Calu3 (cell line): ENCODE measurements around the gene DPP9. TPM values are rescaled to one million over a fixed set of nuclear protein-coding genes. Genes with fewer than 3 reads are reported as not detected.

Experiments
- BruUV-seq: library from RNA; stranded (reverse); fragments of 400-500 nt; replicated peaks from 2 replicates; lab custom pipeline; 2021; lab: Mats Ljungman, UMichigan
- CTCF ChIA-PET: fragments of 300-600 bp; sonication (Branson Sonifier 250); formaldehyde crosslinking; loops from one replicate; lab custom pipeline; 2022; ENCODE audit warnings: antibody characterized with exemption; lab: Charles Lee
- DNase-seq: peaks from one replicate; pipeline ENCODE4 v3.0.0; 2022
- H3K27ac Mint-ChIP-seq: one replicate; pipeline ENCODE4 v1.8.0; 2022; ENCODE audit warnings: mixed read lengths; ENCODE audit not compliant: unreplicated experiment
- H3K27me3 Mint-ChIP-seq: one replicate; pipeline ENCODE4 v1.8.0; 2022; ENCODE audit warnings: mixed read lengths; ENCODE audit not compliant: unreplicated experiment
- H3K36me3 Mint-ChIP-seq: one replicate; pipeline ENCODE4 v1.8.0; 2022; ENCODE audit warnings: mild to moderate bottlenecking, moderate library complexity, mixed read lengths; ENCODE audit not compliant: insufficient read depth, unreplicated experiment
- H3K4me1 Mint-ChIP-seq: one replicate; pipeline ENCODE4 v1.8.0; 2022; ENCODE audit warnings: mild to moderate bottlenecking, low read depth, mixed read lengths; ENCODE audit not compliant: unreplicated experiment
- H3K4me3 Mint-ChIP-seq: one replicate; pipeline ENCODE4 v1.8.0; 2022; ENCODE audit warnings: mild to moderate bottlenecking, low read depth, moderate library complexity, mixed read lengths; ENCODE audit not compliant: unreplicated experiment
- H3K9me3 Mint-ChIP-seq: one replicate; pipeline ENCODE4 v1.8.0; 2022; ENCODE audit warnings: low read depth, mixed read lengths; ENCODE audit not compliant: unreplicated experiment
- intact Hi-C: fragments of 100-400 bp; cut with micrococcal nuclease; formaldehyde crosslinking; loops from one replicate; pipeline ENCODE4 v1.10.0; 2022; ENCODE audit not compliant: unreplicated experiment
- total RNA-seq: library from RNA; stranded (reverse); gene quantifications from 2 replicates; pipeline ENCODE4 v1.2.3, GENCODE V29; 2022
- TF ChIP-seq, protein P1 (sequence below): fragments of 200-600 bp; IDR thresholded peaks from one replicate; pipeline ENCODE4 v1.8.0; 2022; ENCODE audit warnings: antibody characterized with exemption; ENCODE audit not compliant: unreplicated experiment

The DPP9 gene
- total RNA-seq, 1 experiment from 2014 or later = 59.2 TPM

- BruUV-seq = no TSS peak
- no peak for DNase-seq
- Mint-ChIP-seq H3K4me3 (no peak overlapping the region), H3K27me3 (no peaks in the 10 kb centered on the region), H3K4me1 (no peaks in the 10 kb centered on the region), H3K27ac (no peak overlapping the region), H3K9me3 (no peaks in the 10 kb centered on the region), H3K36me3 (peaks cover 56% of the 10 kb centered on the region)
- intact Hi-C loops = no loop called here
- CTCF ChIA-PET = no interaction called here
- TF ChIP-seq, protein P1, sequence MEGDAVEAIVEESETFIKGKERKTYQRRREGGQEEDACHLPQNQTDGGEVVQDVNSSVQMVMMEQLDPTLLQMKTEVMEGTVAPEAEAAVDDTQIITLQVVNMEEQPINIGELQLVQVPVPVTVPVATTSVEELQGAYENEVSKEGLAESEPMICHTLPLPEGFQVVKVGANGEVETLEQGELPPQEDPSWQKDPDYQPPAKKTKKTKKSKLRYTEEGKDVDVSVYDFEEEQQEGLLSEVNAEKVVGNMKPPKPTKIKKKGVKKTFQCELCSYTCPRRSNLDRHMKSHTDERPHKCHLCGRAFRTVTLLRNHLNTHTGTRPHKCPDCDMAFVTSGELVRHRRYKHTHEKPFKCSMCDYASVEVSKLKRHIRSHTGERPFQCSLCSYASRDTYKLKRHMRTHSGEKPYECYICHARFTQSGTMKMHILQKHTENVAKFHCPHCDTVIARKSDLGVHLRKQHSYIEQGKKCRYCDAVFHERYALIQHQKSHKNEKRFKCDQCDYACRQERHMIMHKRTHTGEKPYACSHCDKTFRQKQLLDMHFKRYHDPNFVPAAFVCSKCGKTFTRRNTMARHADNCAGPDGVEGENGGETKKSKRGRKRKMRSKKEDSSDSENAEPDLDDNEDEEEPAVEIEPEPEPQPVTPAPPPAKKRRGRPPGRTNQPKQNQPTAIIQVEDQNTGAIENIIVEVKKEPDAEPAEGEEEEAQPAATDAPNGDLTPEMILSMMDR = no peak
Observed at GRCh38 chr19:4662812-4663211, 60.8 kb downstream of the DPP9 start.

DNA sequence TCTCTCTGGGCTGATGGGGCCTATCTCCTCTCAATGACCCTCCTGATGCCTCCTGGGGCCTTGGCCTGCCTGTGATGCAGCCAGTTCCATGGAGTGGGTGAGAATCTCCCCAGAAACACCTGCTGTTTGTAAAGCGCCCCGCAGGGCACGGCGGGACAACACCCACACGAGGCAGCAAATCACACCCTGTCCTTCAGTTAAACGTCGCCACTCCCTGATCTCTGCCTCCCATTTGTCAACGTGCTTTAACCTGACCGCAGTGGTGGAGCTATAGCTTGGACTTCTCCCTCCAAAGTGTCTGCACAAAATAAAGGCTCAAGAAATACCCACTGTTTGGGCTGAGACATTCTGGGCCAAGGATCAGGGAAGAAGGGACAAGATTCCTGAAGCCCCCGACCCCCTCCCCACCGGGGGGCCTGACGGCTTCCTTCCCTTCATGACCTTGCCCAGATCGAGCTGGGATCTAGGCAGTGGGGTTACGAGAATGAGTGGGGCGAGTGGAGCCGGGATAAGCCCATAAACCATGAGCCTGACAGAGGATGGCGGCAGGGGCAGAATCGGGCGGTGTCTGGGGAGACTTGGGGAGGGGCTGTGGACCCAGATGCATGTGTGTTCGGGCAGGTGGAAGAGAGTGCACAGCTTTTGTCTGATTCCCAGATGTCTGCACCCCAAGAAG is 61.5 kb downstream of the DPP9 start:
- Mint-ChIP-seq H3K27ac (no peak overlapping the region), H3K27me3 (no peaks in the 10 kb centered on the region), H3K36me3 (peaks cover 53% of the 10 kb centered on the region), H3K4me3 (no peak overlapping the region), H3K9me3 (no peaks in the 10 kb centered on the region), H3K4me1 (no peaks in the 10 kb centered on the region)
- CTCF ChIA-PET = no interaction called here
- intact Hi-C loops = no loop called here
- TF ChIP-seq, protein P1 = no peak
- no TSS peak for BruUV-seq
- no peak for DNase-seq

GRCh38 chr19:4660993-4661392 is 62.6 kb downstream of the DPP9 start:
- TF ChIP-seq, protein P1 = no peak
- H3K27me3 Mint-ChIP-seq = no peaks in the 10 kb centered on the region
- H3K9me3 Mint-ChIP-seq = no peaks in the 10 kb centered on the region
- no TSS peak for BruUV-seq
- H3K4me1 Mint-ChIP-seq = no peaks in the 10 kb centered on the region
- peaks cover 45% of the 10 kb centered on the region for H3K36me3 Mint-ChIP-seq
- peak overlapping the region; percentile 42 for H3K27ac Mint-ChIP-seq
- no peak overlapping the region for H3K4me3 Mint-ChIP-seq
- no peak for DNase-seq
- intact Hi-C loops = no loop called here
- CTCF ChIA-PET = no interaction called here

DNA sequence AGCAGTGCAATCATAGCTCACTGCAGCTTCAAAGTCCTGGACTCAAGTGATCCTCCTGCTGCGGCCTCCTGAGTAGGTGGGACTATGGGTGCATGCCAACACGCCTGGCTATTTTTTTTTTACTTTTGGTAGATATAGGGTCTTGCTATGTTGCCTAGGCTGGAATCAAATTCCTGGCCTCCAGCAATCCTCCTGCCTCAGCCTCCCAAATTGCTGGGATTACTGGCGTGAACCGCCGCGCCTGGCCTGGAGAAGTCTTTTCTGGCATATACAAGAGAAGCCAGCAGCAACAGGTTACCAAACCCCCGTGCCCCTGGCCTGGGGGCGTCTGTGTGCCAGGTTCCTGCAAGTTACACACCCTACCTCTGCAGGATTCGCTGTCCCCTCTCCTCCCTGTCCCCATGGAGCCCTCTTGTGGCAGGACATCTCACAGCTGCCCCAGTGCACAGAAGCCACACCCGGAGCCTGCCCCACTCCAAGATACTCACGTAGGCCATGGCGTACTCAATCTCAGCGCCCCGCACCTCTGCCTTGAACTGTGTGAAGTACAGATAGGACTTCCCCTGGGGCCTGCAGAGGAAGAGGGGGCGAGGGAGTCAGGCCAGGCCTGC is 63.4 kb downstream of the DPP9 start:
- no TSS peak for BruUV-seq
- CTCF ChIA-PET = interaction anchor here (0.6 kb wide), 1 partner anchor 37 kb away, joined by 3 read pairs; no protein-coding TSS in a partner anchor
- no peaks in the 10 kb centered on the region for H3K4me1 Mint-ChIP-seq
- TF ChIP-seq, protein P1 = peak; percentile 27
- H3K4me3 Mint-ChIP-seq = no peak overlapping the region
- DNase-seq = peak; percentile 45
- no peaks in the 10 kb centered on the region for H3K9me3 Mint-ChIP-seq
- H3K27me3 Mint-ChIP-seq = no peaks in the 10 kb centered on the region
- H3K36me3 Mint-ChIP-seq = peaks cover 46% of the 10 kb centered on the region
- no peak overlapping the region for H3K27ac Mint-ChIP-seq
- intact Hi-C loops = no loop called here
